ENCODE measurements around the gene MTOR.

DNA sequence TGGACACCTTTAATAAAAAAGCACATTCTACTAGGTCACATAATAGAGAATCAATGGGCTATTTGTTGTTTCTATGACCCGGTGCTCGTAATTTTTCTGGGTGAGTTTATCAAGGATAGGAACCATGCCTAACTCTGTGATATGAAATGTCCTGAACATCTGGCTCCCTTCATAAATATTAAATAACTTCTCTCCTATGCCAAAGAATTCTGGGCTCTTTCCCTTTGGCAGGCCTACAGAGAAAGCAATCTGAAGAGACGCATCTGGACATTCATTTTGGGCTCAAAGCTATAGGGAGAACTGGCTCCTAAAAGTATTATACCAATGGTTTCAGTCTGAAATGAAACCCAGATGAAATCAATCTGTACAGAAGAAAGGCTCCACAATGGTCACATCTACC is 112.0 kb downstream of the MTOR start:
- TF ChIP-seq CTCF (IDR thresholded peaks at IDR 0.05) (no peak), EZH2 (IDR thresholded peaks at IDR 0.05; ENCODE audit: borderline replicate concordance, insufficient read depth, low read depth, low read length, poor library complexity, severe bottlenecking) (no peak)
